Stimulated activated CD8-positive, alpha-beta memory T cell treated with anti-CD3 and anti-CD28 coated beads, Interleukin-7, amount 100 ng/mL, for 48 hours (primary cell): ENCODE data around the gene ZNF496.
"Not testable (repeated sequence)": the region's sequence is repeated elsewhere in the genome, so short reads cannot be mapped to it uniquely, and the experiment has no call there.

ENCODE experiments used
- DNase-seq, 2 donors: peaks; one replicate each; pipeline ENCODE4 v3.0.0-alpha.2; 2020; ENCODE audit warnings: low read depth in 1 of 2; ENCODE audit errors: extremely low read depth in 1 of 2

ZNF496 gene

DNA sequence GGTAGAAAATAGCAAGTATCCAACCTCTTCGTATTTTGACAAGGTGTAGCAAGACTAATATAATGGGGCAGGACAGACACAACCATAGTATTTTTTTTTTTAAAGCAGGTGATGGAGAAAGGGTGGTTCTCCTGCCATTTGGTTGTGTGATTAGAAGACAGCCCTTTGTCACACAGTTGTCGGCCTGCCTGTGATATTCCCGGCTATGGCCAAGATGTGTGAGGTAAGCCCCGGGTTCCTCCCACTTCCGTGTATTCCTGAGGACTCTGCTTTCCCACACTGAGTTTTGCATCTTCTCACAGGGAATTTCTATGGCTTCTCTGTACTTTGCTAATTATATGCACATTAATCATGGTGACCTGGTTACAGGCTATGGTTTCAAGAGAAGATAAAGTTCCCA is 35.9 kb downstream of the ZNF496 start:
- no peak for DNase-seq

DNA sequence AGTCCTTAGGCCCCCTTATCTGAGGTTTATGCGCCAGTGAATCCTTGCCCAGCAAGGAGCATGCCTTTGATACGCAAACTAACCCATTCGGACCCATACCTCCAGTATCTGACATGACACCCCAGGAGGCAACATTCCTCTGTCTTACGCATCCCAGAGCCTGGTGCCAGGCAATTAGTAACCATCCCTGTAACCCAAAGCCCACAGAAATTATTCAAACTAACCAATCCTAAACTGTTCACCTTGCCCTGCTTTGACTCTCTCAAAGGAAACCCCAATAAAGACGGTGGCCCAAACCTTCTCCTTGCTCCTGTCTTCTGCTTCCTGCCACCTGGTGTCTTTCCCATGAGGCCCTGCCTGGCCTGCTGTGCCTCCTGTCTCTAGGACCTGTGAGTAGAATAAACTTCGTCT is 36.4 kb downstream of the ZNF496 start:
- DNase-seq, result no peak

DNA sequence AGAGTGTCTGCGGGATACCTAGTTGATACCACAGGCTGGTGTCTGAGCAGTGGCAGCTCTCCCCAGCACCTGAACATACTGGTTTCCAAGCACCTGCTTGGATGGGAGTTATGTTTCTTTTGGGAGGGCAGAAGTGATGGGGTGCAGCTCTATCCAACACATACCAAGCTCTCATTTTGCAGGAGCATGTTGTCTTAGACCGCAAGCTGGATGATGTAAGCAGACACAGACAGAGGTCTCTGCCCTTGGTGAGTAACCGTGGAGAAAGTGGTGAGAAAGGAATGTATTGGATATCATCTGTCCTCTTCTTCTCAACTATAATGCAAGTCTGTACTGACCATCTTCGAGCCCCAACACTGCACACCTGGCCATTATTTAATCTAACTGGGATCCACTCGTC is 37.4 kb downstream of the ZNF496 start:
- no peak for DNase-seq

DNA sequence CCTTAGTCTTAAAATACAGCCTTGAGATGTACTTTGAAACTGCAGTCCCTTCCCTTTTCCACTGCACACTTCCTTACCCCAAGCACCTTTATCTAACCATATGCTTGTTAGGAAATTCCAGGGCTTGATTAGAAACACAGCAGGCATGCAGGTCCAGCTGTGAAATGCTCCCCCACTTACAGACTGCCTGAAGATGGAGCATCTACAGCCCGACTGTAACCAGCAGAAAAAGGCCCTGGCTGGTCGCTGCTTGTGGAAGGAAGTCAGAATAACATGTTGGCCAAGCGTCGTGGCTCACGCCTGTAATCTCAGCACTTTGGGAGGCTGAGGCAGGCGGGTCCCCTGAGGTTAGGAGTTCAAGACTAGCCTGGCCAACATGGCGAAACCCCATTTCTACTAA is 38.6 kb downstream of the ZNF496 start:
- DNase-seq, result no peak

DNA sequence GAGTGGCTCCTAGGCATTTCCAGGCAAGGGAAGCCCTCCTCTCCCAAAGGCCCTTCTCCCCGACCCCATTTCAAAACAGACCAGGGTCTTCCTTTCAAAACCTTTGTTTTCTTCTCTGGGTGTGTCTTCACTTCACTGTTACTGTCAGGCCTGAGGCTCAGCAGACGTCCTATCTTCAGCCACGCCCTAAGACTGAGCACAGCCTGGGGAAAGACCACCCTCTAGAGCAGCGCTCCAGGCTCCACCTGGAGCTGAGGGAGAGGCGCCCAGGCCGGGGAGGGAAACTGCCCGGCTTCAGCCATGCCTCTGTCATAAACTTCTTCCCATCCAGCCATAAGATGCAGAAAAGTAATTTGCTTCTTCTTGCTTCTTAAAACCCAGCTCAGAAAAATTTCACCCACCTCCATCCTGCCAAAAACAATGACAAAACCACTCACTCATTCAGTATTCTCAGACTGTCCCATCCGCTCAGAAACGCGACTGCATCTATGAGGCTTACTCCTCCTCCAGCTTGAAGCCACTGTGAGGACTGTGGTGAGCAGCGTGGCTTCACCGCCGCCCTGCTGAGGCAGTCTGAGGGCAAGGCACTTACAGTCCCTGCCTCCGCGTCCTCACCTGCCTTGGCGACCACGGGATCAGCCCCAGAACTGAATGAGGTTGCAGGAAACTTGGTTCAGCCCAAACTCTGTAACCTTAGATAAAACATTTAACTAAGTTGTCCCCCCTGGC is 39.7 kb downstream of the ZNF496 start:
- DNase-seq, result no peak

DNA sequence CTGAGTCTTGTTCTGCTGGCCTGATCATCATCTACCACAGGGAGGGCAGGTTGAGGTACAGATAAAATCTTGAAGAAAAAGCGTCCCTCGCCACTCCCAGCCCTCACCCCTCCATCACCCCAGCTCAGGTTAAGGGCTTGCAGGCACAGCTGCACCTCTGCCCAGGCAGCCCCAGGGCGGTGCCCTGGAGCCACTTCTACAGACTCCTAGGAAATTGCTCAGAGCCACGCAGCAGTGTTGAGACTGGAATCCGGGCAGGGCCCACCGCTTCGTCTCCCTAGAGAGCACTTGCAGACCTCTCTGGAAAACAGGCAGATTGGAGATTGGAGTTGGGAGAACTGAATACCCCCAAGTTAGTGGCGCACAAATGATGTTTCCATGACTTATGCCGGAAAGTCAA is 40.5 kb downstream of the ZNF496 start:
- no peak for DNase-seq

DNA sequence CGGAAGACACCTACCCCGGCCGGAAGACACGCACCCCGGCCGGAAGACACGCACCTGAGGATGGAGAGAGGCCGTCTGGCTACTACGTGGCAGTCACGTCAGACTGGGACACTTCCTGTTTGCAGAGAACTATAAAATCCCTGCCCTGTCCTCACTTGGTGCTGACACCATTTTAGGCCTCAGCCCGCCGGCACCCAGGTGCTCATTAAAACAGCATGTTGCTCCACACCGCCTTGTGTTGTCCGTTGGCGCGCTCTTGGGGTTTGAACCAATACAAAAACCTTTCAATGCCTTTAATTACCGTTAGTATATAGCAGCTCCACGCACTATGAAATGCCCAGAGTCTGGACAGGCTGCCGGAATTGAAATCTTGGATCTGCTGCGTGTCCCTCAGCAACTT is 41.1 kb downstream of the ZNF496 start:
- no peak for DNase-seq

DNA sequence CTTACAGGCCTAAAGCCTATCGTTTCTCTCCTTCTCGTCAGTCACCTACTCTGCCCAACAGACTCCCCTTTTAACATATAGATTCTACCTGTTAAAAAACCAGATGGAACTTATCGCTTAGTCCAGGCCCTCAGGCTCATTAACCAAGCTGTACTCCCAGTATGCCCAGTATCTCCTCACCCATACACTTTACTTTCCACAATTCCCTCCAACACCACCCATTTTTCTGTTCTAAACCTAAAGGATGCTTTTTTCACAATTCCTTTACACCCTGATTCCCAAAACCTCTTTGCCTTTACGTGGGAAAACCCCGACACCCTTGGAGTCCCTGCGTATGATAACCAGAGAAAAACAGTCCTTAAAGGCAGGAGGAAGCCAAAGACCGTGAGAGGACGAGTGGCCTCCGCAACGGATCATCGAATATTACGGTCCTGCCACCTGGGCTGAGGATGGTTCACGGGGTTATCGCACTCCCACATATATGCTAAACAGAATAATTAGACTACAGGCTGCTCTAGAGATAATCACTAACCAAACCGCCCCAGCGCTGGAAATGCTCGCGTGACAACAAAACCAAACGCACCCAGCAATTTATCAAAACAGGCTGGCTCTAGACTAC is 42.3 kb downstream of the ZNF496 start:
- not testable (repeated sequence) for DNase-seq

DNA sequence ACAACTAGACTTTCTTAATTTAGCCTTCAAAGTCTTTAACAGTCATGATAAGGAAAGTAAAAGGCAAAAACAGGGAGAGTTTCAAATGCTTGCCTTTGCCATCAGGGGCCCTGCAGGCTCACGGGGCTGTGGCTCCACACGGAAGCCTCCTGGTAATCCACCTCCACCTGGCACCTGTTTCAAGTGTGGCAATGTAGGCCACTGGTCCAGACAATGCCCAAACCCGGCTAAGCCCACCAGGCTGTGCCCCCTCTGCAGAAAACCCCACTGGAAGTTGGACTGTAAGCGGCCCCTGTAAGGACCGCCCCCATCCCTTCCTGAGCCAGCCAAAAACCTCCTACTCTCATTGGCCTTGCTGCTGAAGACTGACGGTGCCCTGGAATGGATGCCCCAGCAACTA is 43.3 kb downstream of the ZNF496 start:
- no peak for DNase-seq

DNA sequence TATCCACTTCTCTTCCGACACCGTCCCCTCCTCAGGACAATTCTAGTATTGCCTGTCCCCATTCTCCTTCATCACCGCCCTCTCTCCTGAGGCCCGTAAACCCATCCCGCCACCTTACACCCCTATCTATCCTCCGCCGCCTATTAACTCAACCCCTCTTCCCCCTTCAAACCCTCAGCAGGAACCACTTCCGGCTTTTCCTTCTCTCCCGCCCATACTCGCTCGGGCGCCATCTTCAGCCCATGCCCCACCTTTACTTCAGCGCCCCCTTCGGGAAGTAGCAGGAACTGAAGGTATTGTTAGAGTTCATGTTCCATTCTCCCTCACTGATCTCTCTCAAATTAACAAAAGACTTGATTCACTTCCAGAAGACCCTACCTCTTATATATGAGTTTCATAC is 44.2 kb downstream of the ZNF496 start:
- DNase-seq, result no peak

DNA sequence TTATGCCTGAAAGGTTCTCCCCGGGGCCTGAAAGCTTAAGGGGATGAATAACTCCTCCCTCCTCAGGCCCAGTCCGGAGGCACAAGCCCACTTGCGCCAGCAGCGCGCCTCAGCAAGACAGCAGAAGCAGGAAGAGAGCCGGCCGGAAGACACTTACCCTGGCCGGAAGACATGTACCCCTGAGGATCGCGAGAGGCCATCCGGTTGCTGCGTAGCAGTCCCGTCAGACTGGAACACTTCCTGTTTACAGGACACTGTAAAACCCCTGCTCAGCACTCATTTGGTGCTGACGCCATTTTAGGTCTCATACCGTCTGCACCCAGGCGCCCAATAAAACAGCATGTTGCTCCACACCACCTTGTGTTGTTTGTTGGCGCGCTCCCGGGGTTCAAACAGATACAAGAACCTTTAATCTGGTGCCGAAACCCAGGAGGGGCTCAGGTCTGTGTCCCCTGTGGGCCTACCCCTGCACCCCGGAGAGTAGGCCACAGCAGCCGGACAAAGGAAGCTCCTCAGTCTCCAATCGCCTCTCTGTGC is 45.5 kb downstream of the ZNF496 start:
- no peak for DNase-seq

DNA sequence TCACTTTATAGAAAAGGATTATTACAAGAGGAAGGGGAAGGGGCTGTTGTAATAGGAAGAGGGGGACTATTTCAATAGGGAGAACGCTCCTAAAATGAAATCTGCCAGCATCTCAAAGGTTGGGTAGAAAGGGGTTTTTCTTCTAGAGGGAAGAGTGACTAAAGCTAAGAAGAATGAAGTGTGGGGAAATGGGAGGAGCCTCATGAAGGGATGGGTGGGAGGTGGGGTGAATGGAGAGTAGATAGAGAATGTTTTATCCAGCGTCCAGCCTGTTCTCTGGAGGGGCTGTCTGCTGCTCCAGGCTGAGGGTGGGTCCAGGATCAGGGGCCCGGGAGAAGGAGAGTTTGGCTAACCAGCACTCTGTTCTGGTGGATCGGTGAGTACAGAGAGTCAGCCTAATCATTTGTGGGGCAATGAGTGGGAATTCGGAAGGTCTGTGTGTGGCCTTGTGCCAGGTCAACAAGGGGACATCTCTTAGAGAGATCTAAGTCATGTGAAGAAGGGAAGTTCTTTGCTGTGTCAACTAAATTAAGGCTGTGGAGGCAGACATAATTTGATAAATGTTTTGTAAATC is 50.6 kb downstream of the ZNF496 start:
- no peak for DNase-seq

DNA sequence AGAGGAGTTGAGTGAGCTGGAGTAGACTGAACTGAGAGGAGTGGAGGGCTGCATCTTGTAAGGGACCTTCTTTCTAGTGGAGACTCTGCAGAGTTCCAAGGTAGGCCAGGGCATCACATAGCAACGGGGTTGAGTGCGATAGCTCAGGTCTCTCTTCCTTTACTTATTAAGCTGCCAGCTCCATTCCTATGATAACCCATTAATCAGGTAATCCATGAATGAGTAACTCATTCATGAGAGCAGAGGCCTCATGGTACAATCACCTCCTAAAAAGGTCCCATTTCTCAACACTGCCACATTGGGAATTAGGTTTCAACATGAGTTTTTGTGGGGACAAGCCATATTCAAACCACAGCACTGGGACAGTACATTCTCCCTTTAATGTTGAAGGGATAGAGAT is 54.5 kb downstream of the ZNF496 start:
- no peak for DNase-seq

DNA sequence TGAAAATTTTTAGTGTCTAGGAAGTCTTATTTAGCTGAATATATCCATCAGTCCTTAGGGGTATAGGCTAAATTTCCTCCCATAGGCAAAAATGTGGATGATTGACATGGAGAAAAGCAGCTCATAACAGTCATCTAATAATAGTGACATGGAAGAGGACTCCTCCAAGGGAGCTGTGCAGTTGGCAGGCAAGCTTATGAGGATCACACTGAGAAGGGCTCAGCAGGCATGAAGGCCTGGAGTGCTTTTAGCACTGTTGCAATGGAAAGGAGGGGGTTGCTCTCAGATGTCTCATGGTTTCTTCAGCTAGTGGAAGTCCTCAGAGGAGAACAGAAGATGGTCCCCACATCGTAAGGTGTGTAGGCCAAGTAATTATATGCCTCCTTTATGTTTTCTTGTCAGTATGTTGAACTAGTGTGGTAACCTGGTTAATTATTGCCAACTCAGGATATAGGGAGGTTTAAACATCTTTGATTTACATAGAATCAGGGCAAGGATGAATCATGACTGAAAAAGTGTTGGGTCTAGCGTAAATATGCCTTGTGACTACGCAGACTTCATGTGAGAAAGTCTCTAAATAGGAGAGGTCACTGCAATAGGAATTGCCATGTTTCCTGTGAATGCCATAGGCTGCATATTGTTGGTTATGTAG is 56.9 kb downstream of the ZNF496 start:
- no peak for DNase-seq

DNA sequence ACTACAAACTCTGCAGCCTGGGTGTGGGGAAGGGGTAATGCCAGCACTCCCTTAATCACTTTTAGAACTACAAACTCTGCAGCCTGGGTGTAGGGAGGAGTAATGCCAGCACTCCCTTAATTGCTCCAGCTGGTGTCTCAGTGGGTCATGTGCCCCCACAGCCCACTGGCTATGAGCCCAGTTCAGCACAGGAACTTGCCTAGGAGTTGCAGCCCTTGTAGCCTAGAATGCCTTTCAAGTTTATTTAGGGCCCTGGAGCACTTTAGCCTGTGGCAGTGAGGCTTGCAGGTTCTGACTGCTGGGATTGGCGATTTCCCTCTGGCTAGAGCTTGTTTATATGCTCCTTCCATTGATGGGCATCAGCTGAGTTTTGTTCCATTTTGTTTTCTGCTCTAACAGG is 58.7 kb downstream of the ZNF496 start:
- DNase-seq, result no peak

DNA sequence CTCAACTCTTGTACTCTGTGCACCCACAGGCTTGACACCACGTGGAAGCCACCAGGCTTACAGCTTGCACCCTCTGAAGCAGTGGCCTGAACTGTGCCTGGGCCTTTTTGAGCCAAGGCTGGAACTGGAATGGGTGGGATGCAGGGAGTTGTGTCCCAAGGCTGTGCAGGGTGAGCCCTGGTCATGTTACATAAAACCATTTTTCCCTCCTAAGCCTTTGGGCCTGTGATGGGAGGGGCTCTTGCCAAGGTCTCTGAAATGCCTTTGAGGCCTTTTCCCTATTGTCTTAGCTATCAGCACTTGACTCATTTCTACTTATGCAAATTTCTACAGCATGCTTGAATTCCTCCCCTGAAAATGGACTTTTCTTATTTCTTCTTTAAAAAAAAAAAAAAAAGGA is 61.7 kb downstream of the ZNF496 start:
- no peak for DNase-seq

DNA sequence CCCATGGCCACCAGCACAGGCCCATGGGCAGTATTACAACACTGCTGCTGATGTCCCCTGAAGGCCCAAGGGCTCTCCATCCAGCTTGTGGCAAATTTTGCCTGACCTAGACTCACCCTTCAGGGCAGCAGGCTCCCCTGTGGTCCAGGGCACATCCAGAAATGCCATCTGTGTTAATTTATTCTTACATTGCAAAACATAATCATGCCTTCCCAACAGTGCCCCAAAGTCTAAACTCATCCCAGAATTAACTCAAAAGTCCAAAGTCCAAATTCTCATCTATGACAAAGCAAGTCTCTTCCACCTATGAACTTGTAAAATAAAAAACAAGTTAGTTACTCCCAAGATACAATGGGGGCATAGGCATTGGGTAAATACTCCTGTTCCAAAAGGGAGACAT is 62.5 kb downstream of the ZNF496 start:
- DNase-seq, result no peak

DNA sequence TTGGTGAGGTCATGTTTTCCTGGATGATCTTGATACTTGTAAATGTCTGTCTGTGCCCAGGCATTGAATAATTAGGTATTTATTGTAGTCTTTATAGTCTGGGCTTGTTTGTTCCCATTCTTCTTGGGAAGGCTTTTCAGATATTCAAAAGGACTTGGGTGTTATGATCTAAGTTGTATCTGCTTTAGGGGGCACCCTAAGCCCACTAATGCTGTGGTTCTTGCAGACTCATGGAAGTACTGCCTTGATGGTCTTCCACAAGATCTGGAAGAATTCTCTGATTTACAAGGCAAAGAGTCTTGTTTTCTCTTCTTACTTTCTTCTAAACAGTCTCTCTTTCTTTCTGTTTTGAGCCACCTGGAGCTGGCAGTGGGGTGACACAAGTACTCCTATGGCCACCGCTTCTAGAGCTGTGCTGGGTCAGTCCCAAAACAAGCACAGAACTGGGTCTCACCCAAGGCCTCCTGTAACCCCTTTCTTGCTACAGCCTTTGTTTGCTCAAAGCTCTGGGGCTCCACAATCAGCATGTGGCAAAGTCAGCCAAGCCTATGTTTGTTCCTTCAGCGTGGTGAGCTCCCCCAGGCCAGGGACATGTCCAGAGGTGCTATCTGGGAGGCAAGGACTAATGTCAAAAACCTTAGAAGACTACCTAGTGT is 63.1 kb downstream of the ZNF496 start:
- DNase-seq, result no peak

DNA sequence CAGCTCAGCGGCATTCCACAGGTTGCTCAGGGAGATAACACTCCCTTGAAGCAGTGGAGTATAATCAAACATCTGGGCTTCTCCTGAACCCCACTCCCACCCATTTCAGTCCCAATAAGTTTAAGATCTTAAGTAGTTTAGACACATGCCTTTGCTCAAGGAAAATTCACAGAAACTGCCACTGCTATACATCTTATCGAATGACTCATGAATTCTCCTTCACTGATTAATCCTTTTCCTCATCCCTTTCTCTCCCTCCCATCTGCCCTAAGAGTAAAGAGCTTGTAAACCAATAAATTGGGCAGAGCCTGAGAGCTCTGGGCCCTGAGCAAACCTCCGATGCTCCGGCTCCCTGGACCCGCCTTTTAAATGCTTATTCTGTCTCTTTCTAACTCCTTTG is 65.6 kb downstream of the ZNF496 start:
- DNase-seq, result no peak

DNA sequence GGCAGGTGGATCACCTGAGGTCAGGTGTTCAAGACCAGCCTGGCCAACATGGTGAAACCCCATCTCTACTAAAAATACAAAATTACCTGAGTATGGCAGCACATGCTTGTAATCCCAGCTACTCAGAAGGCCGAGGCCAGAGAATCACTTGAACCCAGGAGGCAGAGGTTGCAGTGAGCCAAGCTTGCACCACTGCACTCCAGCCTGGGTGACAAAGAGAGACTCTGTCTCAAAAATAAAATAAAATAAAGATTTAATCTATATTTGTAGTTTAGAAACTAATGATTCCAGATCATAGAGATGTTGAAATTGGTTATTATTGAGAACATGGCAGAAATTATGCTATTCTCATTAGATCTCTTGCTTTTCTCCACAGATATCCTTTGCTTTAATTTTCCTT is 75.9 kb downstream of the ZNF496 start, which contains the start of gene VN1R5:
VN1R5 (plus strand) TSS at position 301 of the 400 bp plus-strand sequence.
- DNase-seq, result not testable (repeated sequence)

DNA sequence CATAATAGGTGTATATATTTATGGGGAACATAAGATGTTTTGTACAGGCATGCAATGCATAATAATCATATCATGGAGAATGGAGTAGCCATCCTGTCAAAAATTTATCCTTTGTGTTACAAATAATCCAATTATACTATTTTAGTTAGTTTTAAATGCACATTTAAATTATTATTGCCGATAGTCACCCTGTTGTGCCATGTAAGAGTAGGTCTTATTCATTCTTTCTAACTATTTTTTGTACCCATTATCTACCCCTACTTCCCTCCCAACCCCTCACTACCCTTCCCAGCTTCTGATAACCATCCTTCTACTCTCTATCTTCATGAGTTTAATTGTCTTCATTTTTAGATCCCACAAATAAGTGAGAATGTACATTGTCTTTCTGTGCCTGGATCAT is 84.1 kb downstream of the ZNF496 start:
- no peak for DNase-seq
